ENCODE measurements around the gene PSMC5. TPM values are rescaled to one million over a fixed set of nuclear protein-coding genes. Genes with fewer than 3 reads are reported as not detected.

PSMC5 gene
- total and polyA plus RNA-seq, 9 of the 15 experiments (the other 6 are each of a cell fraction or from before 2014, with no cell fraction given), result 89.2 to 393 (median 161) TPM

- TF ChIP-seq TFAP4 (CRISPR knock-in tag; IDR thresholded peaks at IDR 0.05; ENCODE audit: borderline replicate concordance) (peak; percentile 79), SMAD1 (IDR thresholded peaks at IDR 0.05; ENCODE audit: low read depth, low read length, partially characterized antibody) (no peak), PURB (CRISPR knock-in tag; IDR thresholded peaks at IDR 0.05; ENCODE audit: low read depth) (no peak), MTA1 (IDR thresholded peaks at IDR 0.05; ENCODE audit: borderline replicate concordance) (no peak), NFYB (IDR thresholded peaks at IDR 0.05; ENCODE audit: extremely low read depth, insufficient read length) (no peak), ZNF165 (CRISPR knock-in tag; IDR thresholded peaks at IDR 0.05; ENCODE audit: borderline replicate concordance) (no peak), ZNF75A (CRISPR knock-in tag; IDR thresholded peaks at IDR 0.05) (no peak), PREB (CRISPR knock-in tag; IDR thresholded peaks at IDR 0.05) (no peak), ARID3B (CRISPR knock-in tag; IDR thresholded peaks at IDR 0.05; ENCODE audit: borderline replicate concordance) (no peak), HBP1 (CRISPR knock-in tag; IDR thresholded peaks at IDR 0.05) (peak; percentile 75), PHF20 (IDR thresholded peaks at IDR 0.05; ENCODE audit: partially characterized antibody) (peak; percentile 76), CBX5 (IDR thresholded peaks at IDR 0.05; ENCODE audit: borderline replicate concordance, low read depth) (no peak), ZNF77 (CRISPR knock-in tag; IDR thresholded peaks at IDR 0.05) (no peak), NR2F6 (CRISPR knock-in tag; IDR thresholded peaks at IDR 0.05) (no peak), SAP30 (IDR thresholded peaks at IDR 0.05; ENCODE audit: borderline replicate concordance, insufficient read depth, low read depth, low read length, poor library complexity, severe bottlenecking) (peak; percentile 44), SMARCA5 (IDR thresholded peaks at IDR 0.05) (no peak), GTF2F1 (IDR thresholded peaks at IDR 0.05; ENCODE audit: low read depth, low read length) (no peak), RUNX1 (IDR thresholded peaks at IDR 0.05; ENCODE audit: low read depth) (no peak), ZKSCAN8 (CRISPR knock-in tag; IDR thresholded peaks at IDR 0.05) (no peak), ZNF695 (CRISPR knock-in tag; IDR thresholded peaks at IDR 0.05) (no peak)
Measured at GRCh38 chr17:63827002-63827800, at the start of gene PSMC5, which contains the start of gene FTSJ3 (continued).

Measured in K562 (cell line).